NOMO-1 treated with DMSO at 0.1 percent for 48 hours (cell line): ENCODE results near the gene CCL15.
A peak's percentile ranks its signal among the peaks of the same experiment; 100 is the strongest.
"Not testable (repeated sequence)": the region's sequence is repeated elsewhere in the genome, so short reads cannot be mapped to it uniquely, and the experiment has no call there.

Experiments used
- DNase-seq: peaks from one replicate; lab custom pipeline; 2025; ENCODE audit not compliant: unreplicated experiment; lab: John Stamatoyannopoulos, UW

Gene CCL15

GRCh38 chr17:35995346-35995745 is 6.0 kb downstream of the CCL15 start:
- not testable (repeated sequence) for DNase-seq

GRCh38 chr17:35991075-35991474 is 10.3 kb downstream of the CCL15 start:
- no peak for DNase-seq

- no peak for DNase-seq
These were observed 13.2 kb downstream of the CCL15 start for GRCh38 chr17:35988164-35988563.

GRCh38 chr17:35986643-35987042 is 14.7 kb downstream of the CCL15 start, which contains the start of gene CCL14:
CCL14 (minus strand) TSS chr17:35986729; CDS start chr17:35986649, 80 bp downstream.
- DNase-seq = no peak

- DNase-seq = no peak
These were observed 17.2 kb downstream of the CCL15 start for GRCh38 chr17:35984140-35984539.

- no peak for DNase-seq
These were observed 18.8 kb downstream of the CCL15 start for GRCh38 chr17:35982409-35983191.

- no peak for DNase-seq
These were observed 19.4 kb downstream of the CCL15 start for GRCh38 chr17:35981908-35982330.

- no peak for DNase-seq
These were observed 20.1 kb downstream of the CCL15 start, which contains the start of gene CCL16 for GRCh38 chr17:35981246-35981645. CCL16 (minus strand) TSS chr17:35981497; CDS start chr17:35981420, 77 bp downstream.

- DNase-seq = no peak
These were observed 23.0 kb downstream of the CCL15 start for GRCh38 chr17:35978346-35978745.

- no peak for DNase-seq
These were observed 23.8 kb downstream of the CCL15 start for GRCh38 chr17:35977509-35977908.

- no peak for DNase-seq
These were observed 27.8 kb downstream of the CCL15 start for GRCh38 chr17:35973333-35974260.

GRCh38 chr17:35972945-35973332 is 28.4 kb downstream of the CCL15 start:
- no peak for DNase-seq

GRCh38 chr17:35972535-35972934 is 28.8 kb downstream of the CCL15 start:
- DNase-seq = no peak

- no peak for DNase-seq
These were observed 29.3 kb downstream of the CCL15 start for GRCh38 chr17:35972066-35972465.

- DNase-seq = peak; percentile 44
These were observed 31.6 kb downstream of the CCL15 start for GRCh38 chr17:35969558-35970380.

GRCh38 chr17:35968520-35969054 is 32.8 kb downstream of the CCL15 start:
- no peak for DNase-seq

- DNase-seq = no peak
These were observed 36.1 kb downstream of the CCL15 start for GRCh38 chr17:35965272-35965671.

GRCh38 chr17:35963663-35964062 is 37.7 kb downstream of the CCL15 start:
- no peak for DNase-seq

- DNase-seq = no peak
These were observed 47.6 kb downstream of the CCL15 start for GRCh38 chr17:35953720-35954119.

GRCh38 chr17:35949401-35949800 is 52.0 kb downstream of the CCL15 start:
- DNase-seq = no peak

- no peak for DNase-seq
These were observed 53.3 kb downstream of the CCL15 start for GRCh38 chr17:35948092-35948491.
